Endothelial cell of umbilical vein (primary cell): ENCODE data around the gene GTSF1L. TPM values are rescaled to one million over a fixed set of nuclear protein-coding genes. Genes with fewer than 3 reads are reported as not detected.

Experiments
- BruUV-seq: library from RNA; stranded (reverse); fragments of 400-500 nt; replicated peaks from 2 replicates; lab custom pipeline; 2021; lab: Mats Ljungman, UMichigan
- CTCF ChIA-PET: fragments of 300-600, 350-600 bp; sonication (Branson Sonifier 250); formaldehyde crosslinking; loops from one replicate; lab custom pipeline; 2021; ENCODE audit warnings: antibody characterized with exemption, inconsistent platforms; lab: Charles Lee
- POLR2A ChIA-PET: fragments of 300-600, 350-600 bp; sonication (Branson Sonifier 250); formaldehyde crosslinking; loops from one replicate; lab custom pipeline; 2021; ENCODE audit warnings: antibody characterized with exemption, inconsistent platforms; lab: Charles Lee
- DNase-seq: peaks from one replicate; pipeline ENCODE4 v3.0.0-alpha.2; 2011; ENCODE audit warnings: low read depth, low spot score
- FAIRE-seq: peaks from 2 replicates; lab custom pipeline; 2011; peaks lifted over from hg19 to GRCh38; lab: Jason Lieb, UNC
- H2AFZ ChIP-seq: 2 replicates; pipeline ENCODE4 v1.6.0; 2012; ENCODE audit warnings: low read depth, low read length, control low read depth, inconsistent platforms
- H3K27ac ChIP-seq: 2 replicates; pipeline ENCODE4 v1.5.1; 2011; ENCODE audit warnings: low read depth, mild to moderate bottlenecking, control low read depth, low read length, moderate library complexity; ENCODE audit not compliant: insufficient read depth
- H3K27me3 ChIP-seq, 2 experiments: 2 replicates each; pipeline versions ENCODE4 v1.6.0 to v1.6.1; 2011; ENCODE audit warnings: low read length in 2 of 2, mixed read lengths in 1 of 2; ENCODE audit not compliant: control insufficient read depth in 2 of 2, insufficient read depth in 2 of 2
- H3K36me3 ChIP-seq, 2 experiments: 2 replicates in 1 of 2; 3 replicates in 1 of 2; pipeline ENCODE4 v1.5.1; 2011; ENCODE audit warnings: low read length in 2 of 2, mild to moderate bottlenecking in 1 of 2, moderate library complexity in 1 of 2; ENCODE audit not compliant: control insufficient read depth in 2 of 2, insufficient read depth in 2 of 2; ENCODE audit errors: extremely low read depth in 1 of 2
- H3K4me1 ChIP-seq: 3 replicates; pipeline ENCODE4 v1.5.1; 2011; ENCODE audit warnings: mild to moderate bottlenecking, low read length; ENCODE audit not compliant: control insufficient read depth, insufficient read depth; ENCODE audit errors: extremely low read depth
- H3K4me2 ChIP-seq: 2 replicates; pipeline ENCODE4 v1.6.1; 2011; ENCODE audit warnings: low read length, control low read depth, mixed read lengths; ENCODE audit not compliant: insufficient read depth
- H3K4me3 ChIP-seq, 3 experiments: fragments of 200-600 bp in 1 of 3; sonication (generic), shearing (Covaris generic) in 1 of 3; replicated peaks in 1 of 3; 2 replicates each; pipeline ENCODE4 v1.5.1; 2011 to 2016; ENCODE audit warnings: control low read depth in 3 of 3, low read length in 3 of 3, mild to moderate bottlenecking in 2 of 3, inconsistent platforms in 1 of 3, low read depth in 1 of 3, moderate library complexity in 1 of 3; ENCODE audit not compliant: insufficient read depth in 1 of 3
- H3K79me2 ChIP-seq: 2 replicates; pipeline ENCODE4 v1.6.0; 2012; ENCODE audit warnings: low read length, inconsistent platforms; ENCODE audit not compliant: control insufficient read depth, insufficient read depth
- H3K9ac ChIP-seq: replicated peaks from 2 replicates; pipeline ENCODE3; 2011; ENCODE audit warnings: low read length, control low read depth; ENCODE audit not compliant: insufficient read depth; ENCODE audit errors: extremely low read depth
- H3K9me1 ChIP-seq: replicated peaks from 3 replicates; pipeline ENCODE4 v1.6.0; 2011; ENCODE audit warnings: mild to moderate bottlenecking, low read length; ENCODE audit not compliant: control insufficient read depth, insufficient read depth; ENCODE audit errors: extremely low read depth
- H3K9me3 ChIP-seq: replicated peaks from 2 replicates; pipeline ENCODE4 v1.5.1; 2012; ENCODE audit warnings: low read length, inconsistent platforms; ENCODE audit not compliant: control insufficient read depth, insufficient read depth
- H4K20me1 ChIP-seq: replicated peaks from 2 replicates; pipeline ENCODE3; 2011; ENCODE audit warnings: mild to moderate bottlenecking, low read length; ENCODE audit not compliant: control insufficient read depth, insufficient read depth; ENCODE audit errors: extremely low read depth
- CTCF ChIP-seq, 2 donors: IDR thresholded peaks; 1 replicate in 1 of 2; 2 replicates in 1 of 2; pipeline ENCODE4 v1.5.1; 2011; ENCODE audit warnings: low read length in 2 of 2, mild to moderate bottlenecking in 2 of 2, moderate library complexity in 2 of 2, control low read depth in 1 of 2, inconsistent platforms in 1 of 2, low read depth in 1 of 2; ENCODE audit not compliant: insufficient read depth in 1 of 2; ENCODE audit errors: extremely low read depth in 1 of 2
- EZH2 ChIP-seq: IDR thresholded peaks from 2 replicates; pipeline ENCODE4 v1.6.1; 2012; ENCODE audit warnings: borderline replicate concordance, low read depth, mild to moderate bottlenecking, moderate library complexity, low read length, inconsistent platforms; ENCODE audit not compliant: severe bottlenecking
- FOS ChIP-seq: IDR thresholded peaks from 2 replicates; pipeline ENCODE4 v1.6.1; 2011; ENCODE audit warnings: mild to moderate bottlenecking, low read length, moderate library complexity, borderline replicate concordance; ENCODE audit not compliant: insufficient read depth
- GATA2 ChIP-seq: IDR thresholded peaks from 2 replicates; pipeline ENCODE4 v1.7.0; 2011; ENCODE audit warnings: low read depth, mild to moderate bottlenecking, moderate library complexity, mixed read lengths, low read length; ENCODE audit not compliant: insufficient read length, insufficient read depth
- JUN ChIP-seq: IDR thresholded peaks from 2 replicates; pipeline ENCODE4 v1.6.1; 2011; ENCODE audit warnings: borderline replicate concordance, low read depth; ENCODE audit not compliant: insufficient read length, insufficient read depth
- MAX ChIP-seq: IDR thresholded peaks from 2 replicates; pipeline ENCODE4 v1.6.1; 2011; ENCODE audit not compliant: insufficient read depth, insufficient read length
- MYC ChIP-seq: IDR thresholded peaks from one replicate; pipeline ENCODE4 v1.6.1; 2011; ENCODE audit warnings: mild to moderate bottlenecking, low read depth, low read length
- POLR2A ChIP-seq: IDR thresholded peaks from 2 replicates; pipeline ENCODE4 v1.6.1; 2012; ENCODE audit warnings: low read depth, mild to moderate bottlenecking, control low read depth, low read length
- POLR2AphosphoS5 ChIP-seq: IDR thresholded peaks from 2 replicates; pipeline ENCODE4 v1.6.1; 2012; ENCODE audit warnings: low read depth, mild to moderate bottlenecking, control low read depth, low read length, moderate library complexity; ENCODE audit not compliant: insufficient read depth
- dilution Hi-C: fragments of 300-500 bp; cut with MboI; formaldehyde crosslinking; loops from one replicate; pipeline ENCODE4 v1.15.0; 2019; ENCODE audit warnings: low sequenced_read_pairs; ENCODE audit not compliant: extremely low pct_ligation_motif_present
- intact Hi-C: fragments of 100-400 bp; cut with micrococcal nuclease; formaldehyde crosslinking; loops from one replicate; pipeline ENCODE4 v1.10.0; 2022
- polyA plus RNA-seq, 4 experiments: library from polyadenylated mRNA; depleted of rRNA in 3 of 4; stranded (reverse) in 3 of 4; unstranded in 1 of 4; fragments of >200 nt; gene quantifications; 2 replicates each; pipeline versions ENCODE4 v1.2.1 to v1.2.3, GENCODE V29; 2011 to 2012; ENCODE audit warnings: missing spikeins in 1 of 4
- total RNA-seq: library from RNA; stranded (reverse); gene quantifications from 2 replicates; pipeline ENCODE4 v1.2.3, GENCODE V29; 2021

The GTSF1L gene
- total and polyA plus RNA-seq, 2 donors (not counting 3 experiments of a cell fraction or from before 2014, with no cell fraction given) = not detected

- ChIA-PET POLR2A (no interaction called here), CTCF (no interaction called here)
- no peak for TF ChIP-seq EZH2
- no peak for TF ChIP-seq JUN
- TF ChIP-seq POLR2AphosphoS5 = no peak
- TF ChIP-seq FOS = no peak
- TF ChIP-seq GATA2 = no peak
- no peak for TF ChIP-seq CTCF (IDR thresholded peaks at IDR 0.05; ENCODE audit: extremely low read depth in 1 of 2, insufficient read depth in 1 of 2, low read depth in 1 of 2, low read length in 2 of 2)
- no peak for TF ChIP-seq MYC
- TF ChIP-seq MAX = no peak
- no peak for TF ChIP-seq POLR2A
- Histone ChIP-seq H3K9ac (no peak overlapping the region), H2AFZ (no peak overlapping the region), H3K4me2 (no peak overlapping the region), H3K9me3 (no peaks in the 10 kb centered on the region), H3K9me1 (no peaks in the 10 kb centered on the region), H3K27me3 (peaks cover 5 to 18% of the 10 kb centered on the region in 2 experiments), H4K20me1 (no peaks in the 10 kb centered on the region), H3K4me1 (no peaks in the 10 kb centered on the region), H3K4me3 (no peak overlapping the region), H3K27ac (no peak overlapping the region), H3K79me2 (no peaks in the 10 kb centered on the region), H3K36me3 (no peaks in the 10 kb centered on the region)
- dilution Hi-C loops = loop anchor here (25.0 kb wide), 1 partner anchor 146 kb away; the partner anchor contains the start of gene TOX2
- no TSS peak for BruUV-seq
- FAIRE-seq = no peak
- intact Hi-C loops = no loop called here
- no peak for DNase-seq
Observed at GRCh38 chr20:43766385-43766784, 39.6 kb upstream of the GTSF1L start.
